Heart left ventricle (tissue), 13 donors: Measurements from ENCODE around the gene MTUS2.

Experiments used
- CTCF ChIP-seq, 12 donors: fragments of 200-600 bp; sonication (generic) in 4 of 12; IDR thresholded peaks; one replicate each; pipeline versions ENCODE4 v1.5.0 to v1.8.0; 2018 to 2022; ENCODE audit warnings: antibody characterized with exemption in 12 of 12, mild to moderate bottlenecking in 5 of 12
- POLR2A ChIP-seq, 2 donors: fragments of 450-650 bp; IDR thresholded peaks; one replicate each; pipeline ENCODE4 v1.6.1; 2017; ENCODE audit warnings: antibody characterized with exemption in 2 of 2, mild to moderate bottlenecking in 2 of 2, moderate library complexity in 2 of 2
- donor health status: ischemic (EF 13 %, LVEDD 7.1; RV severe dilation, severe dysfunction).
- donor health status: DM: no; HTN: yes; CAD: no.
- donor health status: DM: no; HTN: no; CAD: no.
- donor health status: ischemic (EF 25% LVEDD 6.9; RV normal size, moderate dysfunction).
- donor health status: ischemic (EF 25% LVEDD 5.7; RV mildly dilated, moderate dysfunction).
- donor health status: ischemic (EF 35%, LVEDD 5.7; RV mildly dilated, moderate dysfunction).
- donor health status: nonischemic (EF 11% LVEDD 7.7; RV severe dilation, severe dysfunction).
- donor health status: DM: yes; HTN: yes; CAD: no.
- donor health status: PGD.
- donor health status: ischemic (EF 29% LVEDD 5.4; RV normal size, mild dysfunction).
- donor health status: nonischemic (EF 23%, LVEDD 6.1; RV moderate dilation, normal function).

- TF ChIP-seq POLR2A (IDR thresholded peaks at IDR 0.05) (no peak), CTCF (IDR thresholded peaks at IDR 0.05) (peak in 9 of 12 donors; percentile 10 to 33 (median 22))
These were observed 634.9 kb downstream of the MTUS2 start for GRCh38 chr13:29454931-29455481.
